OCI-LY7 (cell line): Measurements from ENCODE around the gene DDX54. TPM values are rescaled to one million over a fixed set of nuclear protein-coding genes. Genes with fewer than 3 reads are reported as not detected.

Experiments
- BruUV-seq: library from RNA; stranded (reverse); fragments of 400-500 nt; replicated peaks from 2 replicates; lab custom pipeline; 2021; lab: Mats Ljungman, UMichigan
- CTCF ChIA-PET: fragments of 300-600 bp; sonication (Branson Sonifier 250); formaldehyde crosslinking; loops from one replicate; lab custom pipeline; 2022; ENCODE audit warnings: antibody characterized with exemption; ENCODE audit not compliant: unreplicated experiment; lab: Charles Lee
- POLR2A ChIA-PET: fragments of 300-600 bp; sonication (Branson Sonifier 250); formaldehyde crosslinking; loops from one replicate; lab custom pipeline; 2022; ENCODE audit warnings: antibody characterized with exemption; lab: Charles Lee
- DNase-seq: peaks from one replicate; pipeline ENCODE4 v3.0.0-alpha.2; 2015; ENCODE audit warnings: low spot score
- H2AFZ ChIP-seq: fragments of 200-600 bp; sonication (generic), shearing (Covaris generic); 2 replicates; pipeline ENCODE4 v1.6.1; 2014; ENCODE audit warnings: mild to moderate bottlenecking, antibody characterized with exemption, low read length, moderate library complexity
- H3K27ac ChIP-seq: fragments of 200-600 bp; sonication (generic); 2 replicates; pipeline ENCODE4 v1.5.1; 2014; ENCODE audit warnings: mixed run types, low read depth, mild to moderate bottlenecking, moderate library complexity, low read length, inconsistent platforms; ENCODE audit not compliant: poor library complexity, severe bottlenecking
- H3K36me3 ChIP-seq: fragments of 200-600 bp; sonication (generic); 2 replicates; pipeline ENCODE4 v1.6.1; 2014; ENCODE audit warnings: mild to moderate bottlenecking, antibody characterized with exemption, low read length, moderate library complexity, mixed read lengths; ENCODE audit not compliant: insufficient read depth
- H3K4me1 ChIP-seq: fragments of 200-600 bp; sonication (generic); 2 replicates; pipeline ENCODE4 v1.5.1; 2014; ENCODE audit warnings: mild to moderate bottlenecking, low read length; ENCODE audit not compliant: insufficient read depth, poor library complexity, severe bottlenecking
- H3K4me2 ChIP-seq: fragments of 200-600 bp; sonication (generic); 2 replicates; pipeline ENCODE4 v1.6.1; 2014; ENCODE audit warnings: mild to moderate bottlenecking, low read length
- H3K4me3 ChIP-seq: fragments of 200-600 bp; sonication (generic); 2 replicates; pipeline ENCODE4 v1.5.1; 2014; ENCODE audit warnings: mild to moderate bottlenecking, low read depth, low read length; ENCODE audit not compliant: poor library complexity, severe bottlenecking
- H3K79me2 ChIP-seq: fragments of 200-600 bp; sonication (generic); 2 replicates; pipeline ENCODE4 v1.6.1; 2016; ENCODE audit warnings: low read depth, mild to moderate bottlenecking, low read length, moderate library complexity, mixed read lengths; ENCODE audit not compliant: insufficient read depth
- H3K9me2 ChIP-seq: fragments of 200-600 bp; sonication (generic); 2 replicates; pipeline ENCODE4 v1.6.1; 2016; ENCODE audit warnings: mild to moderate bottlenecking, low read length, mixed read lengths; ENCODE audit not compliant: insufficient read depth
- H3K9me3 ChIP-seq: fragments of 200-600 bp; sonication (generic); 2 replicates; pipeline ENCODE4 v1.6.1; 2014; ENCODE audit warnings: mild to moderate bottlenecking, mixed run types, low read length, mixed read lengths
- H4K20me1 ChIP-seq: fragments of 200-600 bp; sonication (generic); 2 replicates; pipeline ENCODE4 v1.6.1; 2014; ENCODE audit warnings: mild to moderate bottlenecking, antibody characterized with exemption, low read length, moderate library complexity, mixed read lengths; ENCODE audit not compliant: insufficient read depth
- CTCF ChIP-seq: fragments of 200-600 bp; sonication (generic); conservative IDR thresholded peaks from 2 replicates; pipeline ENCODE4 v1.5.1; 2014; ENCODE audit warnings: mild to moderate bottlenecking, antibody characterized with exemption, low read length, moderate library complexity, mixed read lengths
- EZH2phosphoT487 ChIP-seq: fragments of 200-600 bp; sonication (generic); IDR thresholded peaks from 2 replicates; pipeline ENCODE4 v1.6.1; 2018; ENCODE audit warnings: low read depth, borderline replicate concordance, mild to moderate bottlenecking, mixed run types, antibody characterized with exemption, low read length, moderate library complexity, mixed read lengths
- intact Hi-C: fragments of 100-400 bp; cut with micrococcal nuclease; formaldehyde crosslinking; loops from one replicate; pipeline ENCODE4 v1.10.0; 2022; ENCODE audit not compliant: unreplicated experiment
- total RNA-seq, 2 experiments: library from RNA; depleted of rRNA in 1 of 2; stranded (reverse); fragments of >200 nt in 1 of 2; shearing (Covaris generic) in 1 of 2; gene quantifications; 2 replicates each; pipeline ENCODE4 v1.2.3, GENCODE V29; 2014 to 2022

DDX54 gene
- total RNA-seq, 2 experiments from 2014 or later = 87.2 to 145 TPM

GRCh38 chr12:113221997-113222729, 36.9 kb upstream of the DDX54 start:
- no peak for TF ChIP-seq EZH2phosphoT487
- no peaks in the 10 kb centered on the region for H4K20me1 ChIP-seq
- peak overlapping the region; percentile 100 for H3K4me3 ChIP-seq
- POLR2A ChIA-PET = interaction anchor here (0.6 to 12.4 kb wide), 12 partner anchors 8 to 1458 kb away, joined by 3 to 183 read pairs (median 6); partner anchors contain the start of genes DDX54, OAS2 and RITA1
- intact Hi-C loops = loop anchor here (1.0 to 5.0 kb wide), 3 partner anchors 14 to 160 kb away; no protein-coding TSS in a partner anchor
- H3K4me2 ChIP-seq = peak overlapping the region; percentile 97
- H2AFZ ChIP-seq = no peak overlapping the region
- H3K79me2 ChIP-seq = peaks cover 89% of the 10 kb centered on the region
- peak; percentile 59 for DNase-seq
- peak overlapping the region; percentile 84 for H3K27ac ChIP-seq
- no peaks in the 10 kb centered on the region for H3K9me2 ChIP-seq
- H3K9me3 ChIP-seq = no peaks in the 10 kb centered on the region
- peaks cover 45% of the 10 kb centered on the region for H3K4me1 ChIP-seq
- no TSS peak for BruUV-seq
- H3K36me3 ChIP-seq = peaks cover 24% of the 10 kb centered on the region
- CTCF ChIA-PET = interaction anchor here (0.6 to 1.0 kb wide), 3 partner anchors 11 to 47 kb away, joined by 3 to 11 read pairs (median 4); no protein-coding TSS in a partner anchor

GRCh38 chr12:113221181-113221996, 36.1 kb upstream of the DDX54 start, which contains the start of gene TPCN1:
Gene TPCN1 (plus strand): TSS chr12:113221464. CDS start chr12:113226853, 5,389 bp downstream.
- H3K27ac ChIP-seq = peak within 1 kb of the TSS; percentile 99
- ChIA-PET POLR2A (interaction anchor here (1.2 to 12.4 kb wide), 6 partner anchors 9 to 68 kb away, joined by 3 to 183 read pairs (median 6); partner anchors contain the start of genes DDX54 and RITA1), CTCF (interaction anchor here (0.6 to 0.9 kb wide), 2 partner anchors 10 to 46 kb away, joined by 3 to 11 read pairs; no protein-coding TSS in a partner anchor)
- H3K4me1 ChIP-seq = peaks cover 47% of the 10 kb centered on the region
- TF ChIP-seq CTCF = no peak
- no peak for TF ChIP-seq EZH2phosphoT487
- peak; percentile 100 for DNase-seq
- peaks cover 92% of the 10 kb centered on the region for H3K79me2 ChIP-seq
- no peaks in the 10 kb centered on the region for H3K9me2 ChIP-seq
- H3K36me3 ChIP-seq = peaks cover 17% of the 10 kb centered on the region
- peak within 1 kb of the TSS; percentile 97 for H3K4me2 ChIP-seq
- no peaks in the 10 kb centered on the region for H4K20me1 ChIP-seq
- no TSS peak for BruUV-seq
- H3K9me3 ChIP-seq = no peaks in the 10 kb centered on the region
- no peak within 1 kb of the TSS for H2AFZ ChIP-seq
- H3K4me3 ChIP-seq = peak within 1 kb of the TSS; percentile 100
- intact Hi-C loops = loop anchor here (1.0 to 5.0 kb wide), 2 partner anchors 24 to 159 kb away; no protein-coding TSS in a partner anchor
